Left lung (tissue), 14 donors: ENCODE measurements around the gene GDPD4. TPM values are rescaled to one million over a fixed set of nuclear protein-coding genes. Genes with fewer than 3 reads are reported as not detected.

Experiments
- ATAC-seq: fragments of 200-7000 bp; cut with Tn5 transposase; one replicate; pipeline ENCODE4 v1.9.1; 2020; ENCODE audit warnings: moderate library complexity
- DNase-seq, 4 donors: peaks; one replicate each; pipeline ENCODE4 v3.0.0-alpha.2; 2013 to 2020
- H3K27ac ChIP-seq, 2 donors: fragments of 200-600 bp; sonication (generic) in 1 of 2; one replicate each; pipeline versions ENCODE4 v1.5.0 to v1.8.0; 2020 to 2021
- H3K27me3 ChIP-seq, 2 donors: fragments of 200-600 bp; sonication (generic) in 1 of 2; one replicate each; pipeline versions ENCODE4 v1.5.0 to v1.8.0; 2020 to 2021
- H3K36me3 ChIP-seq, 2 donors: fragments of 200-600 bp; sonication (generic) in 1 of 2; one replicate each; pipeline versions ENCODE4 v1.5.0 to v1.8.0; 2020 to 2021
- H3K4me1 ChIP-seq, 2 donors: fragments of 200-600 bp; one replicate each; pipeline ENCODE4 v1.8.0; 2021
- H3K4me3 ChIP-seq, 2 donors: fragments of 200-600 bp; sonication (generic) in 1 of 2; one replicate each; pipeline versions ENCODE4 v1.5.0 to v1.8.0; 2020 to 2021; ENCODE audit warnings: mild to moderate bottlenecking in 1 of 2
- H3K9me3 ChIP-seq, 2 donors: fragments of 200-600 bp; sonication (generic) in 1 of 2; one replicate each; pipeline versions ENCODE4 v1.5.0 to v1.8.0; 2020 to 2021
- CTCF ChIP-seq, 2 donors: fragments of 200-600 bp; sonication (generic) in 1 of 2; IDR thresholded peaks; one replicate each; pipeline versions ENCODE4 v1.5.0 to v1.8.0; 2021; ENCODE audit warnings: antibody characterized with exemption in 2 of 2
- intact Hi-C, 2 donors: fragments of 100-400 bp; cut with DNase I; formaldehyde crosslinking; loops; one replicate each; pipeline versions ENCODE4 v1.11.2 to v1.14.2; 2022
- long read RNA-seq, 12 donors: library from polyadenylated mRNA in 2 of 12; unstranded in 2 of 12; transcript quantifications; one replicate each; pipeline ENCODE4 v2.0.0 and lab custom pipeline, GENCODE V29; 2019 to 2026
- polyA plus RNA-seq, 6 donors: library from polyadenylated mRNA; unstranded; fragments of 120-200 nt; gene quantifications; one replicate each; pipeline ENCODE4 v1.2.1, GENCODE V29; 2013; ENCODE audit not compliant: insufficient read length in 6 of 6
- total RNA-seq, 2 donors: library from RNA; stranded (reverse); fragmentation: NEBNext Ultra II Directional; extraction: Animal tissue kit (Norgen Biotek cat#: 25700); gene quantifications; one replicate each; pipeline ENCODE4 v1.2.1, GENCODE V29; 2021
- donor health status: DM: no; HTN: yes; CAD: no.
- donor health status: DM: no; HTN: no; CAD: no.

Gene GDPD4
- not detected for total RNA-seq
- polyA plus RNA-seq, result under 1 TPM; 0.34 to 0.78 (median 0.55) TPM
- long read RNA-seq, donor 1, result 0 reads
- long read RNA-seq, donor 2, result 0 reads
- long read RNA-seq, donor 3, result 0 reads
- long read RNA-seq, donor 4, result 0 reads
- long read RNA-seq, donor 5, result 0 reads
- long read RNA-seq, donor 6, result 0 reads
- long read RNA-seq, donor 7, result 0 reads
- long read RNA-seq, donor 8, result 0 reads
- long read RNA-seq, donor 9, result 0 reads
- long read RNA-seq, donor 10, result 0 reads
- long read RNA-seq, donor 11, result 0 reads
- long read RNA-seq, donor 12, result 0 reads

GRCh38 chr11:77301510-77301909, at the start of gene GDPD4:
GDPD4 (minus strand) TSS chr11:77301686; CDS start chr11:77285137, 16,549 bp downstream.
- Histone ChIP-seq H3K9me3 (no peaks in the 10 kb centered on the region), H3K36me3 (no peaks in the 10 kb centered on the region), H3K4me1 (no peaks in the 10 kb centered on the region), H3K27me3 (no peaks in the 10 kb centered on the region), H3K4me3 (no peak within 1 kb of the TSS), H3K27ac (no peak within 1 kb of the TSS)
- intact Hi-C loops, result no loop called here
- no peak for TF ChIP-seq CTCF (IDR thresholded peaks at IDR 0.05)
- no peak for DNase-seq
- ATAC-seq, result no peak

- intact Hi-C loops, result no loop called here
- no peak for DNase-seq
- TF ChIP-seq CTCF (IDR thresholded peaks at IDR 0.05), result no peak
- Histone ChIP-seq H3K36me3 (peaks cover 0 to 52% of the 10 kb centered on the region in 2 donors), H3K27ac (no peak overlapping the region), H3K4me3 (no peak overlapping the region), H3K27me3 (no peaks in the 10 kb centered on the region), H3K4me1 (no peaks in the 10 kb centered on the region), H3K9me3 (no peaks in the 10 kb centered on the region)
- ATAC-seq, result no peak
Measured at GRCh38 chr11:77347948-77348347, 46.5 kb upstream of the GDPD4 start.

GRCh38 chr11:77346906-77347603, 45.6 kb upstream of the GDPD4 start:
- no peak for TF ChIP-seq CTCF (IDR thresholded peaks at IDR 0.05)
- DNase-seq (no peak), ATAC-seq (no peak)
- Histone ChIP-seq H3K4me3 (no peak overlapping the region), H3K36me3 (peaks cover 0 to 61% of the 10 kb centered on the region in 2 donors), H3K27ac (no peak overlapping the region), H3K9me3 (no peaks in the 10 kb centered on the region), H3K27me3 (no peaks in the 10 kb centered on the region), H3K4me1 (no peaks in the 10 kb centered on the region)
- intact Hi-C loops, result no loop called here

GRCh38 chr11:77345621-77346020, 44.1 kb upstream of the GDPD4 start:
- no peaks in the 10 kb centered on the region for H3K9me3 ChIP-seq
- no peak for ATAC-seq
- TF ChIP-seq CTCF (IDR thresholded peaks at IDR 0.05), result no peak

GRCh38 chr11:77340501-77340900, 39.0 kb upstream of the GDPD4 start:
- Histone ChIP-seq H3K4me1 (no peaks in the 10 kb centered on the region), H3K9me3 (no peaks in the 10 kb centered on the region), H3K4me3 (no peak overlapping the region), H3K27ac (no peak overlapping the region), H3K36me3 (peaks cover 0 to 83% of the 10 kb centered on the region in 2 donors), H3K27me3 (no peaks in the 10 kb centered on the region)
- no peak for TF ChIP-seq CTCF (IDR thresholded peaks at IDR 0.05)
- DNase-seq, result no peak
- intact Hi-C loops, result no loop called here
- ATAC-seq, result no peak

More at GRCh38 chr11:77345621-77346020, 44.1 kb upstream of the GDPD4 start:
- intact Hi-C loops, result no loop called here
- Histone ChIP-seq H3K27ac (no peak overlapping the region), H3K36me3 (peaks cover 0 to 72% of the 10 kb centered on the region in 2 donors), H3K4me3 (no peak overlapping the region), H3K4me1 (no peaks in the 10 kb centered on the region), H3K27me3 (no peaks in the 10 kb centered on the region)
- DNase-seq, result no peak
